Germinal center (tissue), 1 donor: ENCODE data around the gene POLR2E.

Experiments
- DNase-seq: peaks from one replicate; pipeline ENCODE4 v3.0.0; 2012; ENCODE audit warnings: mixed read lengths, low spot score

The POLR2E gene

DNA sequence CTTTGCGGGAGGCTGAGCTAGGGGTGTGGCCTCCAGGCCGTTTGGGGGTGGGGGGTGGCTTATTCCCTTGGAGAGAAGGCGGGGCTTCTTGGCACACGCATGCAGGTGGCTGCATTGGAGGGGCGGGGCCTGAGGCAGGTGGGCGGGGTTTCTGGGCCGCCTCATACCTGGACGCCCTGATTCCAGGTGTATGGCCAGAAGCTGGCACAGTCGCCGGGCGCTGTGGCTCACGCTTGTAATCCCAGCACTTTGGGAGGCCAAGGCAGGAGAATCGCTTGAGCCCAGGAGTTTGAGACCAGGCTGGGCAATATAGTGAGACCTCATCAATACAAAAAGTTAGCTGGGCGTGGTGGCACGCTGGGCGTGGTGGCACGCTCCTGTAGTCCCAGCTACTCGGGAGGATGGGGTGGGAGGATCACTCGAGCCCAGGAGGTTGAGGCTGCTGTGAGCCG lies 47.5 kb downstream of the POLR2E start:
- DNase-seq = no peak

GRCh38 chr19:1046836-1047695 lies 48.1 kb downstream of the POLR2E start:
- no peak for DNase-seq

DNA sequence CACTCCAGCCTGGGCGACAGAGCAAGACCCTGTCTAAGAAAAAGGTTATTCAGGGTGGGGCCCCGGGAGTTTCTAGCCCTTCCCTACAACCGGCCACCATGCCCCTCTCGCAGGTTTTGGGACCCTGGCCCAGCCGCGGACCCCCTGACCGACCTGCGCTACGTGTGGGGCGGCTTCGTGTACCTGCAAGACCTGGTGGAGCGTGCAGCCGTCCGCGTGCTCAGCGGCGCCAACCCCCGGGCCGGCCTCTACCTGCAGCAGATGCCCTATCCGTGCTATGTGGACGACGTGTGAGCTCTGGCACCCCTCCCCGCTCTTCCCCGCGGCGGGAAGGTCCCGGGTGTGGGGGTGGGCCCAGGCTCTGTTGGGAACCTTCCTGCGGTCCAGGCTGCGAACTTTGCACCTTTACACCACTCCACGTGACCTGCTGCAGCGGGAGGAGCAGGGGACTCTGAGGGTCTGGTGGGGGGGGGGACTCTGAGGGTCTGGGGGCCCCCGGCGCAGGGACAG lies 49.0 kb downstream of the POLR2E start:
- DNase-seq = no peak

GRCh38 chr19:1045247-1045603 lies 50.0 kb downstream of the POLR2E start:
- DNase-seq = peak; percentile 74

GRCh38 chr19:1042689-1043511 lies 52.3 kb downstream of the POLR2E start:
- no peak for DNase-seq

DNA sequence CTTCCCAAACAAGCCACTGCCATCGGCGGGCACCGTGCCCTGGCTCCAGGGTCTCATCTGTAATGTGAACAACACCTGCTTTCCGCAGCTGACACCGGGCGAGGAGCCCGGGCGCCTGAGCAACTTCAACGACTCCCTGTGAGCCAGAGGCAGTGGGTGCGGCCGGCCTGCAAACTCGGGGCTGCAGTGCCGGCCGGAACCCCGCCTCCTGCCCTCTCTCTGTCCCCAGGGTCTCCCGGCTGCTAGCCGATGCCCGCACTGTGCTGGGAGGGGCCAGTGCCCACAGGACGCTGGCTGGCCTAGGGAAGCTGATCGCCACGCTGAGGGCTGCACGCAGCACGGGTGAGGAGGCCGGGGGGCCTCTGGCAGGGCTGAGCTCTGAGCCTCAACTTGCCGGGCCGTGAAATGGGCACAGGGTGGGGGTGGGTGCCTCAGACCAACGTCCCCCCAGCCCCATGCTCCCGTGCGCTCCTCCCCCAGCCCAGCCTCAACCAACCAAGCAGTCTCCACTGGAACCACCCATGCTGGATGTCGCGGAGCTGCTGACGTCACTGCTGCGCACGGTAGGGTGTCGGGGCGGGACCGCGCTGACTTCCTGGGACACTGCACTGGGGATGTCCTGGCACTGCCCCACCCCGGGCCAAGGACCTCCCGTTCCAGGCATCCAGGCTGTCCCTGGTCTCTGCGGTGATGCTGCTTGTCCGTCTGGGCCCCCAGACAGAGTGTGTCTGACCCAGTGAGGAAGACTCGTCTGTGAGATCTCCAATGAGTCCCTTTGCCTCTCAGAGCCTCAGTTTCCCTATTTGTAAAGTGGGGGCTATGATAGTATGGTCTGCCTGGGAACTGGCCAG lies 53.1 kb downstream of the POLR2E start:
- no peak for DNase-seq

- DNase-seq = no peak
Observed at GRCh38 chr19:1041272-1041834, 53.8 kb downstream of the POLR2E start.

GRCh38 chr19:1040476-1041271 lies 54.5 kb downstream of the POLR2E start:
- DNase-seq = peak; percentile 99

- DNase-seq = peak; percentile 93
Observed at GRCh38 chr19:1039646-1040475, 55.3 kb downstream of the POLR2E start, which contains the start of gene ABCA7. Gene ABCA7, plus strand, starts transcription at chr19:1040107. Its CDS starts 1,255 bp downstream, at chr19:1041362.

- DNase-seq = no peak
Observed at GRCh38 chr19:1038978-1039645, 56.1 kb downstream of the POLR2E start.

GRCh38 chr19:1037621-1038064 lies 57.5 kb downstream of the POLR2E start:
- DNase-seq = no peak
